WI38 (cell line): ENCODE results near the gene ISL2.

Experiments used
- H3K4me3 ChIP-seq: 2 replicates; pipeline ENCODE4 v1.5.1; 2011; ENCODE audit warnings: low read depth, mild to moderate bottlenecking, control low read depth, low read length
- CTCF ChIP-seq: IDR thresholded peaks from 2 replicates; pipeline ENCODE4 v1.5.1; 2012; ENCODE audit warnings: low read depth, mild to moderate bottlenecking, control low read depth, low read length

Gene ISL2

GRCh38 chr15:76391309-76391708, 54.7 kb downstream of the ISL2 start:
- TF ChIP-seq CTCF, result no peak
- H3K4me3 ChIP-seq, result no peak overlapping the region

GRCh38 chr15:76391847-76392246, 55.3 kb downstream of the ISL2 start:
- no peak for TF ChIP-seq CTCF
- H3K4me3 ChIP-seq, result no peak overlapping the region
